Osteoblast (primary cell): ENCODE data around the gene GFOD2. TPM values are rescaled to one million over a fixed set of nuclear protein-coding genes. Genes with fewer than 3 reads are reported as not detected.

Source experiments
- DNase-seq: peaks from one replicate; pipeline ENCODE4 v3.0.0; 2011; ENCODE audit warnings: low spot score, mixed read lengths; ENCODE audit not compliant: insufficient read length; ENCODE audit errors: missing footprints
- H2AFZ ChIP-seq: 2 replicates; pipeline ENCODE4 v1.6.0; 2011; ENCODE audit warnings: mild to moderate bottlenecking, low read length
- H3K27ac ChIP-seq: 2 replicates; pipeline ENCODE4 v1.5.1; 2011; ENCODE audit warnings: mild to moderate bottlenecking, low read depth, low read length, moderate library complexity
- H3K27me3 ChIP-seq: 2 replicates; pipeline ENCODE4 v1.6.0; 2012; ENCODE audit warnings: mild to moderate bottlenecking, control low read depth, inconsistent platforms, low read length, moderate library complexity; ENCODE audit not compliant: insufficient read depth
- H3K36me3 ChIP-seq: 2 replicates; pipeline ENCODE4 v1.5.1; 2011; ENCODE audit warnings: mild to moderate bottlenecking, low read length, control low read depth, moderate library complexity; ENCODE audit not compliant: insufficient read depth
- H3K4me1 ChIP-seq: 2 replicates; pipeline ENCODE4 v1.5.1; 2011; ENCODE audit warnings: mild to moderate bottlenecking, low read length, control low read depth, moderate library complexity; ENCODE audit not compliant: insufficient read depth
- H3K4me2 ChIP-seq: 2 replicates; pipeline ENCODE4 v1.6.0; 2011; ENCODE audit warnings: mild to moderate bottlenecking, low read length; ENCODE audit not compliant: insufficient read depth
- H3K4me3 ChIP-seq: fragments of 200-600 bp; sonication (generic); 3 replicates; pipeline ENCODE4 v1.5.1; 2012; ENCODE audit warnings: mild to moderate bottlenecking, low read length, inconsistent platforms; ENCODE audit not compliant: insufficient read depth
- H3K79me2 ChIP-seq: 2 replicates; pipeline ENCODE4 v1.6.0; 2012; ENCODE audit warnings: mild to moderate bottlenecking, low read length, control low read depth, inconsistent platforms; ENCODE audit not compliant: insufficient read depth
- H3K9me3 ChIP-seq: 2 replicates; pipeline ENCODE4 v1.5.1; 2011; ENCODE audit warnings: low read depth, low read length, control low read depth
- H4K20me1 ChIP-seq: 2 replicates; pipeline ENCODE4 v1.6.0; 2012; ENCODE audit warnings: mild to moderate bottlenecking, low read length, control low read depth; ENCODE audit not compliant: insufficient read depth
- total RNA-seq: library from RNA; depleted of rRNA; stranded (reverse); fragments of >200 nt; gene quantifications from 2 replicates; pipeline ENCODE4 v1.2.3, GENCODE V29; 2012
- TF ChIP-seq, protein P1 (sequence below): IDR thresholded peaks from 2 replicates; pipeline ENCODE4 v1.5.1; 2011; ENCODE audit warnings: mild to moderate bottlenecking, low read depth, low read length, moderate library complexity; ENCODE audit errors: extremely low read depth

GFOD2 gene
- total RNA-seq, 1 donor, result 15.9 TPM

DNA sequence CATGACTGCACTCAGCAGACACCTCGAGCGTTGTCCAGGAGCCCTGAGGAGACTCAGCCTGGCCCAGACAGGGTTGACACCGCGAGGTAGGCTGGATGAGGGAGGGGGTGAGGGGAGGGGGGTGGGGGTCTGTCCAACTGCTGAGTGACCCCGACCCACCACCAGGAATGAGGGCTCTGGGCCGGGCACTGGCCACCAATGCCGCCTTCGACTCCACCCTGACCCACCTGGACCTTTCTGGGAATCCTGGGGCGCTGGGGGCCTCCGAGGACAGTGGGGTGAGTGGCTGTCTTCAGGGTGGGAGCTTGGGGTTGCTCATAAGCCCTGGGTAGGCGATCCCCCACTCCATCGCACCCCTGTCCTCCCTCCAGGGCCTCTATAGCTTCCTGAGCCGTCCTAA lies 71.4 kb downstream of the GFOD2 start:
- TF ChIP-seq, protein P1, sequence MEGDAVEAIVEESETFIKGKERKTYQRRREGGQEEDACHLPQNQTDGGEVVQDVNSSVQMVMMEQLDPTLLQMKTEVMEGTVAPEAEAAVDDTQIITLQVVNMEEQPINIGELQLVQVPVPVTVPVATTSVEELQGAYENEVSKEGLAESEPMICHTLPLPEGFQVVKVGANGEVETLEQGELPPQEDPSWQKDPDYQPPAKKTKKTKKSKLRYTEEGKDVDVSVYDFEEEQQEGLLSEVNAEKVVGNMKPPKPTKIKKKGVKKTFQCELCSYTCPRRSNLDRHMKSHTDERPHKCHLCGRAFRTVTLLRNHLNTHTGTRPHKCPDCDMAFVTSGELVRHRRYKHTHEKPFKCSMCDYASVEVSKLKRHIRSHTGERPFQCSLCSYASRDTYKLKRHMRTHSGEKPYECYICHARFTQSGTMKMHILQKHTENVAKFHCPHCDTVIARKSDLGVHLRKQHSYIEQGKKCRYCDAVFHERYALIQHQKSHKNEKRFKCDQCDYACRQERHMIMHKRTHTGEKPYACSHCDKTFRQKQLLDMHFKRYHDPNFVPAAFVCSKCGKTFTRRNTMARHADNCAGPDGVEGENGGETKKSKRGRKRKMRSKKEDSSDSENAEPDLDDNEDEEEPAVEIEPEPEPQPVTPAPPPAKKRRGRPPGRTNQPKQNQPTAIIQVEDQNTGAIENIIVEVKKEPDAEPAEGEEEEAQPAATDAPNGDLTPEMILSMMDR, result no peak

DNA sequence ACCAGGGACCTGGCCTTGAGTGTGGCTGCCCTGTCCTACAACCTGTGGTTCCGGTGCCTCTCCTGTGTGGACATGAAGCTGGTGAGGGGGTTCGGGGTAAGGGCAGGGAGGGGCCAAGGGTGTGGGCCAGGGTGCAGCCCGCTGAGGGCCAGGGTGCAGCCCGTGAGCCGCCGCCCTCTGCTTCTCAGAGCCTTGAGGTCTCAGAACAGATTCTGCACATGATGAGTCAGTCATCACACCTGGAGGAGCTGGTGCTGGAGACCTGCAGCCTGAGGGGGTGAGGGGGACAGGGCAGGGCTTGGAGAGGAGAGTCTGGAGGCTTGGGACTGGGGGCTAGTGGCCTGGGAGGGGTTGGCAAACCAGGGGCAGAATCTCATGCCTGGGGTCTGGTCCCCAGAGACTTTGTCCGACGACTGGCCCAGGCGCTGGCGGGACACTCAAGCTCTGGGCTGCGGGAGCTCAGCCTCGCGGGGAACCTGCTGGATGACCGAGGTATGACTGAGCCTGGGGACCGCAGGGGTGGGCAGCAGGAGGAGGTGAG lies 71.9 kb downstream of the GFOD2 start:
- Histone ChIP-seq H3K9me3 (no peaks in the 10 kb centered on the region), H2AFZ (no peak overlapping the region), H3K4me1 (peaks cover 2% of the 10 kb centered on the region), H4K20me1 (peaks cover 9% of the 10 kb centered on the region), H3K27me3 (peaks cover 78% of the 10 kb centered on the region), H3K27ac (no peak overlapping the region), H3K4me2 (no peak overlapping the region), H3K4me3 (no peak overlapping the region), H3K36me3 (no peaks in the 10 kb centered on the region), H3K79me2 (no peaks in the 10 kb centered on the region)
- TF ChIP-seq, protein P1, result no peak
- peak; percentile 82 for DNase-seq

More for the DNA sequence above, 71.4 kb downstream of the GFOD2 start:
- peaks cover 9% of the 10 kb centered on the region for H4K20me1 ChIP-seq
- H3K27ac ChIP-seq, result no peak overlapping the region
- H2AFZ ChIP-seq, result no peak overlapping the region
- no peaks in the 10 kb centered on the region for H3K36me3 ChIP-seq
- no peak for DNase-seq
- no peaks in the 10 kb centered on the region for H3K79me2 ChIP-seq
- H3K4me1 ChIP-seq, result no peaks in the 10 kb centered on the region
- H3K4me2 ChIP-seq, result no peak overlapping the region
- peaks cover 83% of the 10 kb centered on the region for H3K27me3 ChIP-seq
- no peak overlapping the region for H3K4me3 ChIP-seq
- no peaks in the 10 kb centered on the region for H3K9me3 ChIP-seq

DNA sequence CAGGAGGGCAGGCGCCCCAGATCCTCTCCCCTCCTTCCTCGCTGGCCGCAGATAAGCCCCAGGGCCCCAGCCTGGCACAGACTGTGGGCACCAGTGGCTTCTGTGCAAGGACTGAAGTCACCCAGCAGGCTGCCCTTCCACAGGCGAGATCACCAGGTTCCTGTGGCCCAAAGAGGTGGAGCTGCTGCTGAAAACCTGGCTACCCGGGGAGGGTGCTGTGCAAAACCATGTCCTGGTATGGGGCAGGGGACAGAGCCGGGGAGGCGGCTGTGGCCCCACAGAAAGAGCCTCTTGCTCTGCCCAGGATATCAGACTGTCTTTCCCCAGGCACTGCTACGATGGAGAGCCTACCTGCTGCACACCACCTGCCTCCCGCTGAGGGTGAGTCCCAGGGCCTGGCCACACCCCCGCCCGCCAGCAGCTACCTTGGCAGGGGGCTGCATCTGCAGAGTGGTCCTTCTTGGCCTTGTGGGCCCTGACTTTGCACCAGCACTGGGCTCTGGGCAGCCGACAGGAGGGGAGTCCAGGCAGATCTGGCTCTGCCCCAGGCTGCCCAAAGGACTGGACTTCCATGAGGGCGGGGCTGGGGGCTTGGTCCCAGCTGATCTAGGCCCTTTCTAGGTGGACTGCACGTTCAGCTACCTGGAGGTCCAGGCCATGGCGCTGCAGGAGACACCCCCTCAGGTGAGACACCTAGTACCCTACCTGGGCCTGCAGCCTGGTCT lies 73.6 kb downstream of the GFOD2 start:
- Histone ChIP-seq H3K4me1 (peaks cover 8% of the 10 kb centered on the region), H3K9me3 (no peaks in the 10 kb centered on the region), H2AFZ (no peak overlapping the region), H3K79me2 (no peaks in the 10 kb centered on the region), H3K27ac (no peak overlapping the region), H3K27me3 (peaks cover 62% of the 10 kb centered on the region), H3K4me2 (no peak overlapping the region), H4K20me1 (peaks cover 6% of the 10 kb centered on the region), H3K36me3 (no peaks in the 10 kb centered on the region), H3K4me3 (no peak overlapping the region)
- peak; percentile 81 for DNase-seq
- TF ChIP-seq, protein P1, result no peak

DNA sequence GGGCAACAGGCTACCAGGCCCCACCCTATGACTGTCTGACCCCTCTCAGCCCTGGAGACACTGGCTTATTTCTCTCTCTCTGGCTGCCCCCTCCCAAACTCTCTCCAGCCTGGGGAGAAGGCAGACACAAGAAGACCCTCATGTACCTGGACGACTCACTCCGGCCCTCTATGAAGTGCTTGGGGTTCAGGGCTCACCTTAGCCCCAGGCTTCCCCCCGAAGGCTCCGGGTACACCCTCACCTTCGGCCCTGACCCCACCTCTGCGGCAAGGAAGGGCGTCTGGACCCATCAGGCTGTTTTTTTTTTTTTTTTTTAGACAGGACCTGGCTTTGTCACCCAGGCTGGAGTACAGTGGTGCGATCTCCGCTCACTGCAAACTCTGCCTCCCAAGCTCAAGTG lies 75.1 kb downstream of the GFOD2 start:
- Histone ChIP-seq H3K9me3 (no peaks in the 10 kb centered on the region), H3K4me2 (no peak overlapping the region), H2AFZ (no peak overlapping the region), H3K36me3 (peaks cover 2% of the 10 kb centered on the region), H3K4me3 (no peak overlapping the region), H3K27me3 (peaks cover 47% of the 10 kb centered on the region), H3K4me1 (peaks cover 8% of the 10 kb centered on the region), H3K27ac (no peak overlapping the region), H3K79me2 (no peaks in the 10 kb centered on the region), H4K20me1 (no peaks in the 10 kb centered on the region)
- DNase-seq, result no peak
- TF ChIP-seq, protein P1, result no peak
